ENCODE data around the gene LRRIQ3.

DNA sequence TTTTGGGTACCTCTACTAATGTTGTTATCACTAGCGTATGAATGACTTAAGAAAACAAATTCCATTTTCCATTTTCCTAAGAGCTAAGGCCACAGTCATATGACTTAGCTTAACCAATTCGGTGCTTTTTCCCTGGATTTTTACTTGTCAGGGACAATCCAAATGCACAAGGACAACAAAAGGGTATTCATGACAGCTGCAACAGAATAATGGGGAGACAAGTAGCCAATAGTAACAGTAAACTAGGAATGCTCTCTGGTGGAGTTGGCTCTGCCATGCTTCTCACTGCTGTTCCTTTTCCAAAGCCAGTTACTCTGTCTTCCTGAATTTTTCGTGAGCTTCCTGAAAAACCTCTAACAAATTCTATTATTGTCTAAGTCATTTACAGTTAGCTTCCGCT, 52.9 kb downstream of the LRRIQ3 start:
- TF ChIP-seq TAF1 (IDR thresholded peaks at IDR 0.05; ENCODE audit: low read depth) (no peak), YY1 (IDR thresholded peaks at IDR 0.05; ENCODE audit: low read depth) (no peak)
- TF ChIP-seq, protein P1, sequence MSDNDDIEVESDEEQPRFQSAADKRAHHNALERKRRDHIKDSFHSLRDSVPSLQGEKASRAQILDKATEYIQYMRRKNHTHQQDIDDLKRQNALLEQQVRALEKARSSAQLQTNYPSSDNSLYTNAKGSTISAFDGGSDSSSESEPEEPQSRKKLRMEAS (IDR thresholded peaks at IDR 0.05) = no peak
- TF ChIP-seq, protein P2, sequence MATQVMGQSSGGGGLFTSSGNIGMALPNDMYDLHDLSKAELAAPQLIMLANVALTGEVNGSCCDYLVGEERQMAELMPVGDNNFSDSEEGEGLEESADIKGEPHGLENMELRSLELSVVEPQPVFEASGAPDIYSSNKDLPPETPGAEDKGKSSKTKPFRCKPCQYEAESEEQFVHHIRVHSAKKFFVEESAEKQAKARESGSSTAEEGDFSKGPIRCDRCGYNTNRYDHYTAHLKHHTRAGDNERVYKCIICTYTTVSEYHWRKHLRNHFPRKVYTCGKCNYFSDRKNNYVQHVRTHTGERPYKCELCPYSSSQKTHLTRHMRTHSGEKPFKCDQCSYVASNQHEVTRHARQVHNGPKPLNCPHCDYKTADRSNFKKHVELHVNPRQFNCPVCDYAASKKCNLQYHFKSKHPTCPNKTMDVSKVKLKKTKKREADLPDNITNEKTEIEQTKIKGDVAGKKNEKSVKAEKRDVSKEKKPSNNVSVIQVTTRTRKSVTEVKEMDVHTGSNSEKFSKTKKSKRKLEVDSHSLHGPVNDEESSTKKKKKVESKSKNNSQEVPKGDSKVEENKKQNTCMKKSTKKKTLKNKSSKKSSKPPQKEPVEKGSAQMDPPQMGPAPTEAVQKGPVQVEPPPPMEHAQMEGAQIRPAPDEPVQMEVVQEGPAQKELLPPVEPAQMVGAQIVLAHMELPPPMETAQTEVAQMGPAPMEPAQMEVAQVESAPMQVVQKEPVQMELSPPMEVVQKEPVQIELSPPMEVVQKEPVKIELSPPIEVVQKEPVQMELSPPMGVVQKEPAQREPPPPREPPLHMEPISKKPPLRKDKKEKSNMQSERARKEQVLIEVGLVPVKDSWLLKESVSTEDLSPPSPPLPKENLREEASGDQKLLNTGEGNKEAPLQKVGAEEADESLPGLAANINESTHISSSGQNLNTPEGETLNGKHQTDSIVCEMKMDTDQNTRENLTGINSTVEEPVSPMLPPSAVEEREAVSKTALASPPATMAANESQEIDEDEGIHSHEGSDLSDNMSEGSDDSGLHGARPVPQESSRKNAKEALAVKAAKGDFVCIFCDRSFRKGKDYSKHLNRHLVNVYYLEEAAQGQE (IDR thresholded peaks at IDR 0.05; ENCODE audit: low read depth) = no peak
- TF ChIP-seq, protein P3, sequence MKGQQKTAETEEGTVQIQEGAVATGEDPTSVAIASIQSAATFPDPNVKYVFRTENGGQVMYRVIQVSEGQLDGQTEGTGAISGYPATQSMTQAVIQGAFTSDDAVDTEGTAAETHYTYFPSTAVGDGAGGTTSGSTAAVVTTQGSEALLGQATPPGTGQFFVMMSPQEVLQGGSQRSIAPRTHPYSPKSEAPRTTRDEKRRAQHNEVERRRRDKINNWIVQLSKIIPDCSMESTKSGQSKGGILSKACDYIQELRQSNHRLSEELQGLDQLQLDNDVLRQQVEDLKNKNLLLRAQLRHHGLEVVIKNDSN (IDR thresholded peaks at IDR 0.05) = no peak
